NCI-H510A (cell line): Measurements from ENCODE around the gene RNF220.
"Not testable (repeated sequence)": the region's sequence is repeated elsewhere in the genome, so short reads cannot be mapped to it uniquely, and the experiment has no call there.

Source experiments
- DNase-seq: peaks from one replicate; lab custom pipeline; 2025; lab: John Stamatoyannopoulos, UW

Gene RNF220

DNA sequence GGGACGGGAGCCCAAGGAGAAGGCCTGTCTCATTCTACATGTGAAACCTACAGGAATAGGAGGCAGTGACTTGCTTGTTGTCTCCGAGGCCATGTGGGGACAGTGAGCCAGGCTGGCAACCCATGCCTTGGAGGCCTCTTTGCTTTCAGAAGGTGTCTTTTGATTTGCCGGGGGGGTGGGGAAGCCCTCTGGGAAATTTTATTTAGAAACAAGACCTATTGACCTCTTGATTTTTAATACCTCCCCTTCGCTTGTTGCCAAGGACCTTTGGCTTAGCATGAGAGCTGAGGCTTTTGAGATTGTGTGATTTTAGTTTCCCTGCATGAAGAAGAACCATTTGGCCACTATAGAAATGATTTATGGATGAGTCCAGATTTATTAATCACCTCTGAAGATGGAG, 273.6 kb downstream of the RNF220 start:
- no peak for DNase-seq

DNA sequence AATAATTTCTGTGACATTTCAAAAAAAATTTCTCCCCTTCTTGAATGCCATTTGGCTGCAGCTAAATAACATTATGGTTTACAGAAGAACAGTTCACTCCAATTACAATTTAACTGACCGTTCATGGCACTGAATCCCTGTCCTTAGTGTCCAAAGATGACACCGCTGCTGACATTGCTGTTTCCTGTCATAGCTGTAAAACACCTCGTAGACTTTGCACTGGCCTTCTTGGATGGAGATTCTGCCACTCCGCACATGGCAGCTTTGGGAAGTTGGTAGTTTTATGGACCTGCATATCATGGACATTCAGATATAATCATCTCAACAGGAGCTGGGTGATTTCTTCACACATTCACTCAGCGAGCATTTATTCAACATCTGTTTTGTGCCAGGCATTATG, 274.4 kb downstream of the RNF220 start:
- no peak for DNase-seq

DNA sequence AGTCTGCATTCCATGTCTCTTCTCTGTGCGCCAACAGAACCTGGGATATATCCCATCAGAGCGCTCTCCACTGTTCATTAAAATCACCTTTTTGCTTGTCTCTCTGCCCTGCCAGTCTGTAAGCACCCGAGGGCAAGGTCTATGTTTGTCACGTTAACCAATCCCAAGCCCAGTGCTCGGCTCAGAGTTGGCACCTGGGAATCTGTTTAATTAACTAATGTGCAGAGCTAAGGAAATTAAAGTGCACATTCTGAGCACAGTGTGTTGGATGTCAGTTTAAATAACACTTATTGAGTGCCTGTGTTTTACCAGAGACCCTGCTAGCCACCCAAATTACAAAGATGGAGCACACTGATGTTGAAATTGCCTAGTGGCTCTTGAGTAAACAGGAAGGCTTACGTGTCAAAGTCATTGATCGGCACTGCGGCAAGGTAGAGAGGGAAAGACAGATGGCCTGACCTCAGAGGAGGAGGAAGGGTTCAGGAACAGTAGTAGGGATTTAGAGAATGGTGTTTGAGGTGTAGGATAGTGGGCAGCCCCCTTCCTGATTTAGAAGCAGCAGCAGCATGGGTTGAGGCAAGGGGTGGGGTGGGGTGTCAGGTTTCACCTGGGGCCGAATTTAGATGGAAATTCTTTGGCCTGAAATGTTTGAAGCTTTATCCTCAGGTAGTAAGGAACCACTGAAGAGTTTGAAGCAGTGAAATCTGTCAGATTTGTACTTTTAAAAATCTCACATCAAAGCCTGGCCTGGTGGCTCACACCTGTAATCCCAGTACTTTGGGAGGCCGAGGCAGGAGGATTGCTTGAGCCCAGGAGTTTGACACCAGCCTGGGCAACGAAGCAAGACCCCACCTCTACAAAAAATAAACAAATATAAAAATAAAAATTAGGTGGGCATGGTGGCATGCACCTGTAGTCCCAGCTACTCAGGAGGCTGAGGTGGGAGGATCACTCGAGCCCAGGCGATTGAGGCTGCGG, 277.1 kb downstream of the RNF220 start:
- DNase-seq, result peak; percentile 65

DNA sequence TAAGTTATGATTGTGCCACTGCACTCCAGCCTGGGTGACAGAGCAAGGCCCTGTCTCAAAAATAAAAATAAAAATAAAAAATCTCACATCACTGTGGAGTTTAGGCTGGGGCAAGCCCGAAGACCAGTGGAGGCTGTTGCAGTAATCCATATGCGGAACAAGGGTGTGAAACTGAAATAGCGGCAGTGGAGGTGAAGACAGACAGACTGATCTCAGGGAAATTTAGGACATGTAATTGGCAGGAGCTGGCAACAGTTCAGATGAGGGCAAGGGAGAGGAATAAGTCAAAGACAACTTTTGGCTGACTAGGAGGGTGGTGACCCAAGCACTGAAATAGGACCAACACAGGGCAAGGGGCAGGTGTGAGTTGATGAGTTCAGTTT, 277.8 kb downstream of the RNF220 start:
- no peak for DNase-seq

DNA sequence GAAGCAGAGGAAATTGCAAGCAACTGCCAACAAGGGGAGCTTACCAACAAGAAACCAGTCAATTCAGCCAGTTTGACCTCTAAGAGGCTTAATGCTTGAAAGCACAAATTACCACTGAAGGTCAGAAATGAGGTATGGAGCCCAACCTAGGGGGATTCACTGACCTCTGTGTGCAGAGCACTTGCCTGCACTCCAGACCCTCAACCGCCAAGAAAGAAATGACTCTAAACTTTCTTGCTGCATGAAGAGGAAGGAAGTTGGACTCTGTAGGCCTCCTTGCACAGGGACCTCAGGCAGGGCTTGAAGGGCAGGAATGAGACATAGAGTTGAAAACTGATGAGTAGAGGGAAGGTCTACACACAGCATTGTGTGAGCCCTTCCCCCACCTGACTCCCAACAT, 279.5 kb downstream of the RNF220 start:
- DNase-seq, result no peak

DNA sequence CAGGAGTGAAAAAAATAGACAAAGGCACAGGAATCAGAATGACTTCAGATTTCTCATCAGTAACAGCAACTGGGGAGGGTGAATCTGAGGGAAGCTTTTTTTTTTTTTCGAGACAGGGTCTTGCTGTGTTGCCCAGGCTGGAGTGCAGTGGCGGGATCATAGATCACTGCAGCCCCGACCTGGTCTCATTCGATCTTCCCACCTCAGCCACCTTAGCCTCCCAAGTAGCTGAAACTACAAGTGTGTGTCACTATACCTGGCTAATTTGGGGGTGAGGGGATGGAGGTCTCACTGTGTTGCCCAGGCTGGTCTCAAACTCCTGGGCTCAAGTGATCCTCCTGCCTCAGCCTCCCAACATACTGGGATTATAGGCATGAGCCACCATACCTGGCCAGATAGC, 280.2 kb downstream of the RNF220 start:
- no peak for DNase-seq

DNA sequence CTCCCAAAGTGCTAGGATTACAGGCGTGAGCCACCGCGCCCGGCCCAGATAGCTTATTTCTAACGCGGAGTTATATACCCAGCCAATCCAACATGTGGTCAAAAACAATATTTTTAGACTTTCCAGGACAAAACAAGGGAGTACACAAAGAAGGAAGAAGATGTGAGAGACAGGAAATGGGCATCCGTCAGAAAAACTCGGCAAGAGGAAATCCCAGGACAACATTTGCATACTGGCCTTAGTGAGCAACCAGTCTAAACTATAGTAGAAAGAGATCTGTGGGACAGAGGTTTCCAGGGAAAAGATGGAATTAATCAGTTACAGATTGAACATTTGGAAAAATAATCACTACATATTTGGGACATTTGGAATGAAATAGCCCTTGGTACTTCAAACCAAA, 280.8 kb downstream of the RNF220 start:
- no peak for DNase-seq

DNA sequence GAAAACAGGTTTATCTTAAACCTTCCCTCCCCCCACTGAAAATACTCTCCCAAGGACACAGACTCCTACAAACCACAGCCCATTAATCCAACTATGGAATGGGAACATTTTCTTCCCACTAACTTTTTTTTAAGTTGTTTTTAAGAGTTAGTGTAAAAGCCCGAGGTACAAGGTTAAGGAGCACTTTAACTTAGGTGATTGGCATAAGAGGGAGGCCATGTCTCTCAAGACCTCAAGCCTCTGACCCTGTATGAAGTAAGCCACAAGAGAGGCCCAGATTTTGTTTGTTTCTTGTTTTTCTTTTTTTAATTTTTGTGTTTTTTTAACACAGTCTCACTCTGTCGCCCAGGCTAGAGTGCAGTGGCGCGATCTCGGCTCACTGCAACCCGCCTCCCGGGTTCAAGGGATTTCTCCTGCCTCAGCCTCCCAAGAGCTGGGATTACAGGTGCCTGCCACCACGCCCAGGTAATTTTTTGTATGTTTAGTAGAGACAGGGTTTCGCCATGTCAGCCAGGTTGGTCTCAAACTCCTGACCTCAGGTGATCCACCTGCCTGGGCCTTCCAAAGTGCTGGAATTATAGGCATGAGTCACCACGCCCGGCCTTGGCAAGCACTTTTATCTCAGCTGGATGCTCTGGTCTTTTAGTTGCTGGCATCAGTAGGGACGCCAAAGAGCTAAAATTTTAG, 283.8 kb downstream of the RNF220 start:
- DNase-seq, result no peak

DNA sequence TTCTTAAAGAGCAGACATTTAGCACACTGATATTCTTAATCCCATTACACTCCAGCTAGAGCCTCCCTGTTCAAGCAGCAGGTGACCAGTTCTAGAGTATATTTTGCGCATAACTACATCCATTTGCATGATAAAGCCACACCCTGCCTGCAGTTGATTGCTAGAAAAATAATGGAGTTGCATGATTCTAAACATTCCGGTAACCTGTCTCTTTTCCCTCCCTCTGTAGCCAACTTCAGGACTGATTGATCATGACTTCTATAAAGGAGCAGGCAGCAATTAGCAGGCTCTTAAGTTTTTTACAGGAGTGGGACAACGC, 284.4 kb downstream of the RNF220 start:
- DNase-seq, result no peak

DNA sequence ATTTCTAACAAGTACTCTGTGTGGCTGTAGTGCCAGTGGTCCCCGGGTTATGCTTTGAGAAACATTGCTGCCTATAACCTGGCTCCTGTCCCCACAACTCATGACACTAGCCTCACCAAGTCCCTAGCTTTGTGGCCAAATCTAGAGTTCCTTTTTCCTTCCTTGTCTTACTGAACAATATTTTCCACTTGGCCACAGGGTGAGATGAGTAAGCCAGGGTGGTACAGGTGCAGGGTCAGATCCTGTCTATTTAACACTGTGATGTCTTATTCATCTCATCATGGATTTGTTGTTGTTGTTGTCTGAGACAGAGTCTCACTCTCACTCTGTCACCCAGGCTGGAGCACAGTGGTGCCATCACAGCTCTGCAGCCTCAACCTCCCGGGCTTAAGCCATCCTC, 288.1 kb downstream of the RNF220 start:
- DNase-seq, result no peak

DNA sequence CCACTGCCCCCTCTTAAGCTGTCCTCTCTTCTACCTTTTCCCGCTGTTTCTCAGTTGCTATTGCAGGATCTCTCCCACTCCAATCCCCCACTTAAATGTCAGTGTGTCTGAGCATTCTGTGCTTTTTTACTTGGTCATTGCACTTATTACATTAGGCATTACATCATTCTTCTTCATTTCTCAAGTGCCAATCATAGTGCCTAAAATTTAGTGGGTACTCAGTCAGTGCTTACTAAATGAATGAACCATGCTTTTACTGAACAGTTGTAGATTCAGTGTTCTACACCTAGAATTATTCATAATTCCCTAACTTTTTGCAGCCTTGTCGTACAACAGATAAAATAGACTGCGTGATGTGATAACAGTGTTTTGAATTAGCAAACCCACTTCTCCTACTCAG, 288.8 kb downstream of the RNF220 start:
- no peak for DNase-seq

DNA sequence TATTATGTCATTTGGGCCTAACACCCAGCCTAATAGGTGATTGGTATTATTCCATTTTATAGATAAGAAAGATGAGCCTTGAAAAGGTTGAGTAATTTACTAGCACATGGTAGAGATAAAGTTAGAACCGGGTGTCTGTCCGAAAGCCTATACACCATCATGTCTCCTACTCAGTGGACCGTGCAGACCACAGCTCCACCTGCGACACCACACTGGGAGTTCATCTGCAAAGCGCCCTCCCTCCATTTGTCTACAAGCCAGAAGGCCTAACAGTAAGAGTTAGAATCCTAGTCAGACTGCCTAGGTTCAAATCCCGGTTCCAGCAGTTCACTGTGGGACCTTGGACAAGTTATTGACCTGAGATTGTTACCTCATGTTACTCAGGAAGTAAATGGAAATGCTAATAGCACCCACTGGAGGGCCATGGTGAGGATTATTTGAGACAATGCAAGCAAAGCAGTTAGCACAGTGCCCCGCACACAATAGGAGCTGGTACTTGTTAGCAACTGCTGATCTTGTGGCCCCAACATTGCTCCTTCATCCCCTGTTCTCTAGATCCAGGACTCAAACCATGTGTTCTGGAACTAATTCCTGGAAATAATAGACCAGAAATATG, 289.9 kb downstream of the RNF220 start:
- DNase-seq, result no peak

DNA sequence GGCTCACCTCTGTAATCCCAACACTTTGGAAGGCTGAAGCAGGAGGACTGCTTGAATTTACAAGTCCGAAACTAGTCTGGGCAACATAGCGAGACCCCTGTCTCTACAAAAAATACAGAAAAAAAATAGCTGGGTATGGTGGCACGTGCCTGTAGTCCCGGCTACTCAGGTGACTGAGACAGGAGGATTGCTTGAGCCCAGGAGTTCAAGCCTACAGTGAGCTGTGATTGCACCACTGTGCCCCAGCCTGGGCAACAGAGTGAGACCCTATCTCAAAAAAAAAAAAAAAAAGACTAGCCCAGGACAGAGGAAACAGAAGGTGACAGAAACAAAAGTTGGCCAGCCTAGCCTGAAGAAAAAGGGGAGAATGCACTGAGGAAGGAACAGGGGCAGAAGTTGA, 290.6 kb downstream of the RNF220 start:
- no peak for DNase-seq

DNA sequence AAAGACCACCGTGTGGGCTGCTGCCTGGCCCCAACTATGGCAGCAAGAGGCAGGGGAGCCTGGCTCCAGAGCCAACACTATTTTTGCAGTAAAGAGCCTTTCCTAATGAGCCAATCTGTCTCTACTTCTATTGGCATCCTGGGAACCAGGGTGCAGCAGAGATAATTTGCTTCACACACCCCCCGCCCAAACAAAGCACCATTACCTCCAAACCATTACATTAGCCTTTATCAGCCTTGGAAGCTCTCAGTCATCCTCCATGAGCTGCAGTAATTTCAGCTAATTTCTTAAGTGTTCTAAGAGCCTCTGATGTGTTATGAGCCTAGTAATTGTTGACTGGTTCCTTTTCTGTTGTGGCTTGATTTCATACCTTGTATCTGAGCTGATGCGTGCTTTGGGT, 291.0 kb downstream of the RNF220 start:
- no peak for DNase-seq

DNA sequence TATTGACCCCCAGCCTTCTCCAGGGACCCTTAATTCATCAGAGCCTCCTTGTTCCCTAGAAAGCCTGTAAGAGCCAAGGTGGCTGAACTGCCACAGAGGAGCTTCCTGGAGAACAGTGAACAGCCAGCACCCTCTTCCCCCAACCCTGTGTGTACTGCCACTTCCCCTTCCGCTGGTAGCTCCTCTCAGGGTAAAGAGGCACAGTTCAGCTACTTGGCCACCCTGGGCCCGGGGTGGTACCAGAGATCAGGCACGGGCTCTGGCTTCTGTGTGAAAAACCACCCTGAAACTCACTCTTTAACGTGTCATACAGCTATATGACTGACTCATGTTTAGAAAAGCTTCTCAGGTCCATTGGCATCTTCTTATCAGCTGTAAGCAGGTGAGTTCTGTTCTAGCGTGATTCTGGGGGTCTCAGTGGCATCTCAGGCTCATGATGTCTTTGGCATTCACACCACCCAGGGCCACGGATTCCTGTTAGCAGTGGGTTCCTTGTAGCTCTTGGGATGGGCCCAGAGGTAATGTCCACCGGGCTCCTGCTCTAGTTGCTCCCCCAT, 291.8 kb downstream of the RNF220 start:
- DNase-seq, result no peak

DNA sequence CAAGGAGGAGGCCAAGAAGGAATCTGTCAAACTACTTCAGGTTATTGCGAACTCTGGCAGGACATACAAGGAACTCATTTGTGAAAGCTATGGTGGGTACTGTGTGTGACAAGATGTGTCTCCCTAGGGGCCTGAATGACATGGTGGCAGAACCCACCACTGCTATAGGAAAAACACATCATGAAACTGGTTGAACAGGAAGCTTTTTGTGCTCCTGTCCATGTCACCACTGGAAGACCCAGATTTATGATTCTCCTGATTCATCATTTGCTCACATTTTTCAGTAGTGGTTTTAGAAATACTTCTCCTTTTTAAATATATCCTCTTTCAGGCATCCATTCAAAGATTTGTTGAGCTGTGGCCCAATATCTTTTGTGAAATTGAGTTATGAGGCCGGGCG, 293.1 kb downstream of the RNF220 start:
- no peak for DNase-seq

DNA sequence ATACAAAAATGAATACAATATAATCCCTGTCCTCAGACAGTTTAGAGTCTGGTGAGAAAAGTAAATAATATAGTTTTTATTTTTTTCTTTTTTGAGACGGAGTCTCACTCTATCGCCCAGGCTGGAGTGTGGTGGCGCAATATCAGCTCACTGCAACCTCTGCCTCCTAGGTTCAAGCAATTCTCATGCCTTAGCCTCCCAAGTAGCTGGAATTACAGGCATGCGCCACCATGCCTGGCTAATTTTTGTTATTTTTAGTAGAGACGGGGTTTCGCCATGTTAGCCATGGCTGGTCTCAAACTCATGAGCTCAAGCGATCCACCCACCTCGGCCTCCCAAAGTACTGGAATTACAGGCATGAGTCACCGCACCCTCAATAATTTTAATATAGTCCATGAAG, 294.3 kb downstream of the RNF220 start:
- DNase-seq, result not testable (repeated sequence)

DNA sequence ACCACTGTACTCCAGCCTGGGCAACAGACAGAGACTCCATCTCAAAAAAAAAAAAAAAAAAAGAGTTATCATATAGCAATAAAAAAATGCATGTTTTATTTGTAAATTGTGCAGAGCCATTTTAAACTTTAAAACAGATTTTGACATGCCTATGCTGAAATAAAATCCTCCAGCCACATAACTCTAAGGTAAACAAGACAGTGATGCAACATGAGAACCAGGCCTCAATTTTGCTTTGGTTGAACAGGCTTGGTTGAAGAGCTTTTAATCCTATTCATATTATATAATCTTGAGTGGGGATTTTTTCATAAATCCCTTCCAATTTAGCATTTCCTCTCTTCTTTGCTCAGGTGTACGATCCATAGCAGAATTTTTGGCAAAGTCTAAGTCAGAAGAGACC, 295.5 kb downstream of the RNF220 start:
- no peak for DNase-seq

DNA sequence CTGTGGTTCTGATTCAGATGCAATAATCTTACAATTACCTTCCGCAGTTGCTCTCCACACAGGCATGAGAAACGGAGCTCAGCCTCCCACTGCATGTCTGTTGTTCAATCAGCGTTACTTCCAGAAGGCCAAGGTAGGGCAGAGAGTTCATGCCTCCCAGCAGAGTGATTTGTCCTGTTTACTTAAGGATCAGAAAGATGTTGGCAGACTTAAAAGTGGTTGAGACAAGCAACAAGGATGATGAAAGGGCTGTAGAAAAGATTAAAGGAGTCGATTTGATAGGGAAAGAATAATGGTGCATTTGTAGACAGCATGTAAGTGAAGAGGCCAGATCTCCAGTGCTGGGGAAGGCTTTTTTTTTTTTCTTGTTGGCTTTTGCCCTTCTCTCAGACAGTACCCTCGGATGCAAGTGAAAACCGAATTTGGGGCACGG, 296.1 kb downstream of the RNF220 start:
- no peak for DNase-seq
